Panc1 (cell line): ENCODE data around the gene KRT85. TPM values are rescaled to one million over a fixed set of nuclear protein-coding genes. Genes with fewer than 3 reads are reported as not detected.
"Not testable (repeated sequence)": the region's sequence is repeated elsewhere in the genome, so short reads cannot be mapped to it uniquely, and the experiment has no call there.

ENCODE experiments used
- ATAC-seq: fragments of 200-7000 bp; cut with Tn5 transposase; 2 replicates; pipeline ENCODE4 v1.9.1; 2020; ENCODE audit warnings: mild to moderate bottlenecking, moderate library complexity
- BruUV-seq: library from RNA; stranded (reverse); fragments of 400-500 nt; replicated peaks from 2 replicates; lab custom pipeline; 2021; lab: Mats Ljungman, UMichigan
- CTCF ChIA-PET: fragments of 300-600 bp; sonication (Branson Sonifier 250); formaldehyde crosslinking; loops from one replicate; lab custom pipeline; 2022; ENCODE audit warnings: antibody characterized with exemption; lab: Charles Lee
- POLR2A ChIA-PET: fragments of 300-600 bp; sonication (Branson Sonifier 250); formaldehyde crosslinking; loops from one replicate; lab custom pipeline; 2022; ENCODE audit warnings: antibody characterized with exemption; lab: Charles Lee
- DNase-seq: peaks from one replicate; pipeline ENCODE4 v3.0.0-alpha.2; 2010; ENCODE audit warnings: low read depth, low spot score
- H3K27ac ChIP-seq: 2 replicates; pipeline ENCODE4 v1.5.1; 2011; ENCODE audit warnings: mild to moderate bottlenecking, low read length, inconsistent platforms
- H3K27me3 ChIP-seq: fragments of 200-500 bp; sonication (Bioruptor generic); 2 replicates; pipeline ENCODE4 v1.6.0; 2014; ENCODE audit warnings: low read length, inconsistent platforms; ENCODE audit not compliant: control insufficient read depth, insufficient read depth
- H3K36me3 ChIP-seq: fragments of 200-500 bp; sonication (Bioruptor generic); 2 replicates; pipeline ENCODE4 v1.5.1; 2014; ENCODE audit warnings: inconsistent platforms, mild to moderate bottlenecking, low read length, moderate library complexity; ENCODE audit not compliant: control insufficient read depth, insufficient read depth
- H3K4me1 ChIP-seq: 2 replicates; pipeline ENCODE4 v1.5.1; 2011; ENCODE audit warnings: inconsistent platforms, mild to moderate bottlenecking, low read length, moderate library complexity; ENCODE audit not compliant: control insufficient read depth, insufficient read depth
- H3K4me3 ChIP-seq, 2 experiments: 2 replicates each; pipeline ENCODE4 v1.5.1; 2011 to 2012; ENCODE audit warnings: low read depth in 2 of 2, low read length in 2 of 2, mild to moderate bottlenecking in 2 of 2, inconsistent platforms in 1 of 2, moderate library complexity in 1 of 2
- H3K9me3 ChIP-seq: fragments of 200-500 bp; sonication (Bioruptor generic); 2 replicates; pipeline ENCODE4 v1.5.1; 2014; ENCODE audit warnings: low read depth, mild to moderate bottlenecking, inconsistent platforms, low read length, moderate library complexity; ENCODE audit not compliant: control insufficient read depth, insufficient read depth
- POLR2AphosphoS5 ChIP-seq: IDR thresholded peaks from 2 replicates; pipeline ENCODE4 v1.6.1; 2012; ENCODE audit warnings: mild to moderate bottlenecking, low read depth, low read length, moderate library complexity
- REST ChIP-seq, 2 experiments: IDR thresholded peaks; 2 replicates each; pipeline ENCODE4 v1.6.1; 2011 to 2012; ENCODE audit warnings: low read depth in 2 of 2, control low read depth in 1 of 2, low read length in 1 of 2, mild to moderate bottlenecking in 1 of 2, moderate library complexity in 1 of 2; ENCODE audit not compliant: insufficient read depth in 1 of 2
- SIN3A ChIP-seq: IDR thresholded peaks from 2 replicates; pipeline ENCODE4 v1.6.1; 2012; ENCODE audit warnings: low read depth, mild to moderate bottlenecking, low read length, moderate library complexity, borderline replicate concordance; ENCODE audit not compliant: insufficient read depth
- TCF7L2 ChIP-seq: IDR thresholded peaks from 2 replicates; pipeline ENCODE4 v1.6.1; 2011; ENCODE audit warnings: mild to moderate bottlenecking, low read depth, low read length, inconsistent platforms
- in situ Hi-C: cut with HindIII; loops from 2 replicates; pipeline ENCODE4 v1.10.0; 2016; ENCODE audit warnings: low sequenced_read_pairs, low pct_unique_long_range_greater_than_20kb
- intact Hi-C: fragments of 100-400 bp; cut with micrococcal nuclease; formaldehyde crosslinking; loops from one replicate; pipeline ENCODE4 v1.10.0; 2022; ENCODE audit not compliant: unreplicated experiment
- total RNA-seq: library from RNA; stranded (reverse); gene quantifications from one replicate; pipeline ENCODE4 v1.2.1, GENCODE V29; 2021; ENCODE audit not compliant: unreplicated experiment
- TF ChIP-seq, protein P1 (sequence below): fragments of 450-650 bp; IDR thresholded peaks from 2 replicates; pipeline ENCODE4 v1.5.1; 2017; ENCODE audit warnings: mild to moderate bottlenecking

The KRT85 gene
- total RNA-seq, 1 experiment from 2014 or later = not detected

DNA sequence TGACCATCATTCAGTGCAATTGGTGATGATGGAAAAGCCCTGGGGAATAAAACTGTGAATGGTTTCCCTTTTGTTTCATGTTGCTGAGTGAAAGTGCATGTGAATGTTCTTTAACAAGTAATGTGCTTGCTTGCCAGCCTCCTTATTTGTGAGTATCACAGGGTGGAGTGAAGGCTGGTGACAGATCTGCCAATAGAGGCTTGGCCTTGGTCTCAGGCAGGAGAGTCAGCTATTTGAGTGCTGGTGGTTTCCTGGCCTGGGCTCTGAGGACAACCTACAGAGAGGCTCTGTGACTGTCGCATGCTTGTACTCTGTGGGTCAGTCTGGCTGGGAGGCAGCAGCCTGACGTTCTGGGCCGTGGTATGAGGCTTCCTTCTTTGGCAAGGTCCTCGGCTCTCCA is 20.7 kb downstream of the KRT85 start:
- Histone ChIP-seq H3K27me3 (peaks cover 2% of the 10 kb centered on the region; the same call in 1 of the 2 replicates), H3K36me3 (no peaks in the 10 kb centered on the region), H3K4me3 (no peak overlapping the region), H3K27ac (no peak overlapping the region), H3K9me3 (peaks cover 3% of the 10 kb centered on the region; the same call in 1 of the 2 replicates), H3K4me1 (peaks cover 8% of the 10 kb centered on the region)
- ChIA-PET CTCF (no interaction called here), POLR2A (no interaction called here)
- in situ Hi-C loops (no loop called here), intact Hi-C loops (no loop called here)
- ATAC-seq (no peak), DNase-seq (no peak)
- no TSS peak for BruUV-seq
- TF ChIP-seq SIN3A = no peak
- TF ChIP-seq TCF7L2 = no peak
- TF ChIP-seq, protein P1, sequence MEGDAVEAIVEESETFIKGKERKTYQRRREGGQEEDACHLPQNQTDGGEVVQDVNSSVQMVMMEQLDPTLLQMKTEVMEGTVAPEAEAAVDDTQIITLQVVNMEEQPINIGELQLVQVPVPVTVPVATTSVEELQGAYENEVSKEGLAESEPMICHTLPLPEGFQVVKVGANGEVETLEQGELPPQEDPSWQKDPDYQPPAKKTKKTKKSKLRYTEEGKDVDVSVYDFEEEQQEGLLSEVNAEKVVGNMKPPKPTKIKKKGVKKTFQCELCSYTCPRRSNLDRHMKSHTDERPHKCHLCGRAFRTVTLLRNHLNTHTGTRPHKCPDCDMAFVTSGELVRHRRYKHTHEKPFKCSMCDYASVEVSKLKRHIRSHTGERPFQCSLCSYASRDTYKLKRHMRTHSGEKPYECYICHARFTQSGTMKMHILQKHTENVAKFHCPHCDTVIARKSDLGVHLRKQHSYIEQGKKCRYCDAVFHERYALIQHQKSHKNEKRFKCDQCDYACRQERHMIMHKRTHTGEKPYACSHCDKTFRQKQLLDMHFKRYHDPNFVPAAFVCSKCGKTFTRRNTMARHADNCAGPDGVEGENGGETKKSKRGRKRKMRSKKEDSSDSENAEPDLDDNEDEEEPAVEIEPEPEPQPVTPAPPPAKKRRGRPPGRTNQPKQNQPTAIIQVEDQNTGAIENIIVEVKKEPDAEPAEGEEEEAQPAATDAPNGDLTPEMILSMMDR = no peak
- no peak for TF ChIP-seq POLR2AphosphoS5
- no peak for TF ChIP-seq REST (IDR thresholded peaks at IDR 0.05; ENCODE audit: insufficient read depth in 1 of 2, low read depth in 2 of 2, low read length in 1 of 2)

DNA sequence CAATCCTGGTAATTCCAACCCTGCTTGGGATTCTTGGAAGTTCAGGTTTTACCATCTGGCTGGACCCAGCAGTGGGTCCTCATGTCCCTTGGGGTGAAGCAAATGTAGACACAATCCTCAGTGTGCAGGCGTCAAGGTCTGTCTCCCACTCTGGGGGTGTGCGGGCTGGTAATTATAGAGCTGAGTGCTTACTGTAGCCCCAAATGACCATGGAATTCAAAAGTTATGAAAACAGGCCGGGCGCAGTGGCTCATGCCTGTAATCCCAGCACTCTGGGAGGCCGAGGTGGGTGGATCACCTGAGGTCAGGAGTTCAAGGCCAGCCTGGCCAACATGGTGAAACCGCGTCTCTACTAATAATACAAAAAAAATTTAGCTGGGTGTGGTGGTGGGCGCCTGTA is 22.2 kb downstream of the KRT85 start:
- H3K27me3 ChIP-seq, in situ Hi-C loops, H3K4me1 ChIP-seq: not testable (repeated sequence)

DNA sequence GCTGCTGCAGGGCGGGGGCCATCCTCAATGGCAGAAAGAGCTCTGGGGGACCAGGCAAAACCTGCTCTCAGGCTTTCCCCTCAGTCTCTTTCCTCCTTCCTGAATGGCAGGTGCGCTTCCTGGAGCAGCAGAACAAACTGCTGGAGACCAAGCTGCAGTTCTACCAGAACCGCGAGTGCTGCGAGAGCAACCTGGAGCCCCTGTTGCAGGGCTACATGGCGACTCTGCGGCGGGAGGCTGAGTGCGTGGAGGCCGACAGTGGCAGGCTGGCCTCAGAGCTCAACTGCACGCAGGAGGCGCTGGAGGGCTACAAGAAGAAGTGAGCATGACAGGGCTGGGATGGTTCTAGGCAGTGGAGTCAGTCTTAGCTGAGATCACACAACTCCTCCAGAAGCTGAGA is 23.2 kb downstream of the KRT85 start:
- H3K27ac ChIP-seq = no peak overlapping the region
- no peak for ATAC-seq
- no peaks in the 10 kb centered on the region for H3K36me3 ChIP-seq
- DNase-seq = no peak
- no TSS peak for BruUV-seq
- ChIA-PET CTCF (interaction anchor here (0.6 to 2.0 kb wide), 2 partner anchors 16 to 131 kb away, joined by 3 to 6 read pairs; no protein-coding TSS in a partner anchor), POLR2A (no interaction called here)
- no peaks in the 10 kb centered on the region for H3K27me3 ChIP-seq
- TF ChIP-seq TCF7L2 = no peak
- TF ChIP-seq POLR2AphosphoS5 = no peak
- TF ChIP-seq SIN3A = no peak
- TF ChIP-seq, protein P1 = no peak
- TF ChIP-seq REST (IDR thresholded peaks at IDR 0.05; ENCODE audit: insufficient read depth in 1 of 2, low read depth in 2 of 2, low read length in 1 of 2) = no peak
- no peak overlapping the region for H3K4me3 ChIP-seq
- intact Hi-C loops (no loop called here), in situ Hi-C loops (no loop called here)
- H3K4me1 ChIP-seq = peaks cover 8% of the 10 kb centered on the region
- H3K9me3 ChIP-seq = peaks cover 3% of the 10 kb centered on the region; the same call in 1 of the 2 replicates

More for the DNA sequence above, 22.2 kb downstream of the KRT85 start:
- H3K27ac ChIP-seq, H3K4me3 ChIP-seq, BruUV-seq, H3K36me3 ChIP-seq, H3K9me3 ChIP-seq, ATAC-seq, intact Hi-C loops, DNase-seq: not testable (repeated sequence)
- ChIA-PET CTCF (interaction anchor here (2.0 kb wide), 1 partner anchor 17 kb away, joined by 6 read pairs; no protein-coding TSS in a partner anchor), POLR2A (interaction anchor here (0.5 kb wide), 1 partner anchor 37 kb away, joined by 3 read pairs; no protein-coding TSS in a partner anchor)
